Kidney (tissue), 14 donors: ENCODE data around the gene REEP1. TPM values are rescaled to one million over a fixed set of nuclear protein-coding genes. Genes with fewer than 3 reads are reported as not detected.
A peak's percentile ranks its signal among the peaks of the same experiment; 100 is the strongest.

Experiments used
- DNase-seq, 5 donors: peaks; one replicate each; pipeline ENCODE4 v3.0.0-alpha.2; 2013 to 2020
- FAIRE-seq: peaks from 2 replicates; lab custom pipeline; 2012; peaks lifted over from hg19 to GRCh38; lab: Jason Lieb, UNC
- H3K27ac ChIP-seq, 2 donors: one replicate each; pipeline ENCODE4 v1.7.0; 2013; ENCODE audit warnings: low read depth in 2 of 2, low read length in 2 of 2, inconsistent platforms in 1 of 2
- H3K27me3 ChIP-seq: one replicate; pipeline ENCODE4 v1.7.1; 2013; ENCODE audit warnings: low read length, inconsistent platforms; ENCODE audit not compliant: control insufficient read depth, insufficient read depth
- H3K36me3 ChIP-seq, 3 donors: one replicate each; pipeline versions ENCODE4 v1.7.0 to v1.7.1; 2013; ENCODE audit warnings: low read length in 3 of 3, control low read depth in 1 of 3, inconsistent platforms in 1 of 3; ENCODE audit not compliant: insufficient read depth in 3 of 3, control insufficient read depth in 2 of 3
- H3K4me1 ChIP-seq, 3 donors: one replicate each; pipeline versions ENCODE4 v1.7.0 to v1.7.1; 2013; ENCODE audit warnings: low read length in 3 of 3, inconsistent platforms in 1 of 3, low read depth in 1 of 3; ENCODE audit not compliant: control insufficient read depth in 2 of 3, insufficient read depth in 2 of 3
- H3K4me3 ChIP-seq, 3 donors: one replicate each; pipeline versions ENCODE4 v1.7.0 to v1.8.1; 2013; ENCODE audit warnings: low read length in 3 of 3, control low read depth in 1 of 3, inconsistent platforms in 1 of 3
- H3K9ac ChIP-seq, 3 donors: one replicate each; pipeline versions ENCODE4 v1.7.0 to v1.7.1; 2013; ENCODE audit warnings: low read length in 3 of 3, control low read depth in 1 of 3, inconsistent platforms in 1 of 3
- H3K9me3 ChIP-seq, 3 donors: one replicate each; pipeline versions ENCODE4 v1.7.0 to v1.7.1; 2013; ENCODE audit warnings: low read length in 3 of 3, control low read depth in 1 of 3, inconsistent platforms in 1 of 3; ENCODE audit not compliant: control insufficient read depth in 2 of 3, insufficient read depth in 1 of 3
- intact Hi-C: fragments of 100-400 bp; cut with DNase I; formaldehyde crosslinking; loops from one replicate; pipeline ENCODE4 v1.11.1; 2022
- polyA plus RNA-seq: library from polyadenylated mRNA; stranded (reverse); fragments of 350-450 nt; fragmentation: Illumina TruSeq; extraction: RNeasy Lipid Tissue Mini Kit (QIAGEN cat#74804); gene quantifications from one replicate; pipeline ENCODE4 v1.2.3, GENCODE V29; 2014; ENCODE audit warnings: low read depth, low replicate concordance; ENCODE audit not compliant: insufficient read depth
- total RNA-seq: library from RNA; stranded (reverse); fragmentation: NEBNext Ultra II Directional; extraction: Animal tissue kit (Norgen Biotek cat#: 25700); gene quantifications from one replicate; pipeline ENCODE4 v1.2.1, GENCODE V29; 2021
- TF ChIP-seq, protein P1 (sequence below): IDR thresholded peaks from 3 replicates; pipeline ENCODE4 v1.5.1; 2012; ENCODE audit warnings: mild to moderate bottlenecking, moderate library complexity, borderline replicate concordance; ENCODE audit not compliant: insufficient read depth; ENCODE audit errors: extremely low read depth
- donor health status: control.
- donor health status: control.
- donor health status: control.
- donor health status: control.
- donor health status: control.
- donor health status: DM: yes; HTN: yes; CAD: no.
- donor health status: Normal renal cell carcinoma (clear cell type).

The REEP1 gene
- total and polyA plus RNA-seq, 2 donors from 2014 or later, result 3.3 to 4.3 TPM

DNA sequence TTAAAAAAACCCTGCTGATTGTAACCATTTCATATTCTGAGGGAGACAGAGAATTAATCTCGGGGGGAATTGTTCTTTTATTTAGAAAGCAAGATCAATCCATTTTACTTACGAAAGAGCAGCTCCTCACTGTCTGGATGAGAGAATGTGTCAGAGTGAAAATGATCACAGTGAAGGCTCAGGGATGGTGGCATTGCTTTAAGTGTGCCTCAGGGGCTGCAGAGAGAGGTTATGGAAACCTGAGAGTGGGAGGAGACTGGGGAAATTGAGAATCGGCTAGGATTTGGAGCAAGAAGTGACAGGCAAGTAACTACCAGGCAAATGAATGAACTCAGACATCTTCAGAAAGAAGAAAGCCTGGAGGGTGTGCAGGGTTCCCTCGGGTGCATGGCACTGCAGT, 104.0 kb downstream of the REEP1 start:
- Histone ChIP-seq H3K9ac (no peak overlapping the region), H3K4me1 (no peaks in the 10 kb centered on the region), H3K9me3 (no peaks in the 10 kb centered on the region), H3K36me3 (no peaks in the 10 kb centered on the region), H3K4me3 (no peak overlapping the region), H3K27ac (no peak overlapping the region), H3K27me3 (no peaks in the 10 kb centered on the region)
- TF ChIP-seq, protein P1, sequence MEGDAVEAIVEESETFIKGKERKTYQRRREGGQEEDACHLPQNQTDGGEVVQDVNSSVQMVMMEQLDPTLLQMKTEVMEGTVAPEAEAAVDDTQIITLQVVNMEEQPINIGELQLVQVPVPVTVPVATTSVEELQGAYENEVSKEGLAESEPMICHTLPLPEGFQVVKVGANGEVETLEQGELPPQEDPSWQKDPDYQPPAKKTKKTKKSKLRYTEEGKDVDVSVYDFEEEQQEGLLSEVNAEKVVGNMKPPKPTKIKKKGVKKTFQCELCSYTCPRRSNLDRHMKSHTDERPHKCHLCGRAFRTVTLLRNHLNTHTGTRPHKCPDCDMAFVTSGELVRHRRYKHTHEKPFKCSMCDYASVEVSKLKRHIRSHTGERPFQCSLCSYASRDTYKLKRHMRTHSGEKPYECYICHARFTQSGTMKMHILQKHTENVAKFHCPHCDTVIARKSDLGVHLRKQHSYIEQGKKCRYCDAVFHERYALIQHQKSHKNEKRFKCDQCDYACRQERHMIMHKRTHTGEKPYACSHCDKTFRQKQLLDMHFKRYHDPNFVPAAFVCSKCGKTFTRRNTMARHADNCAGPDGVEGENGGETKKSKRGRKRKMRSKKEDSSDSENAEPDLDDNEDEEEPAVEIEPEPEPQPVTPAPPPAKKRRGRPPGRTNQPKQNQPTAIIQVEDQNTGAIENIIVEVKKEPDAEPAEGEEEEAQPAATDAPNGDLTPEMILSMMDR, result no peak
- FAIRE-seq, result no peak
- peak in 2 of 5 donors; percentile 33 to 35 for DNase-seq
- intact Hi-C loops, result no loop called here

DNA sequence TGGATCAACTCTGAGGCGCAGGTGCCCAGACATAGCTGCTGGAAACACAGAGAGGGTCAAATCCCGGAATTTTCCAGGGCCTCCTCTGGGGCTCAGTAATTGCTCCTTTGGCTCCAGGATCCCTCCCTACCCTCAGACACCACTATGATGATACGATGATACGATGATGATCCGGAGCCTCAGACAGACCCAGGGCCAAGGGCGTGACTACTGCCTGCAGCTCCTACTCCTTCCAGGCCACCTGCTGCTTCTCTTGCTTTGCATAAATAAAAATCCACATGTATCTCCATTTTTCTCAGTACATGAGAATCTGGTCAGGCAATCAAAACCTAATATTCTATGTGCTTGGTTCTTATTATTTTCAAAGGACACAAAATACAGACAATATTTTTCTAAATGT, 104.5 kb downstream of the REEP1 start:
- Histone ChIP-seq H3K27me3 (no peaks in the 10 kb centered on the region), H3K9ac (no peak overlapping the region), H3K36me3 (no peaks in the 10 kb centered on the region), H3K9me3 (no peaks in the 10 kb centered on the region), H3K4me1 (no peaks in the 10 kb centered on the region), H3K4me3 (no peak overlapping the region), H3K27ac (no peak overlapping the region)
- no peak for FAIRE-seq
- no peak for DNase-seq
- TF ChIP-seq, protein P1, result no peak
- intact Hi-C loops, result no loop called here

DNA sequence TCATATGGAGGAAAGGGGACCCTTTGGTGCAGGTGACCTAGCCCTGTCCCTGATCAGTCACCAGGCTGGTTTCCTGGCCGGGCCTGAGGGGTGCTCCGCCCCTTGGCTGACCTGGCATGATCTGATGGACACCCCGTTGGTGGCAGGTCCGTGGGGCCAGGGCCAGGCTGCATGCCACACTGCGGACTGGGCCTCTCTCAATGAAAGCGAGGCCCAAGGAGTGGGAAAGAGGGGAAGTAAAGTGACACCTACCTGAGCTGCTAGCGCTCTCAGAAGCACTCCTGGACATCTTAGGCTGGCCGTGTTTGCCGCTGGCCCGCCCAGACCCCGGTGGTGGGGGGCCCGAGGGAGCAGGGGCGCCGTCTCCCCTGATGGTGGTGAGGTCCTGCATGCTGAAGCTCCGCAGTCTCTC, 105.0 kb downstream of the REEP1 start:
- Histone ChIP-seq H3K9me3 (no peaks in the 10 kb centered on the region), H3K9ac (no peak overlapping the region), H3K27me3 (no peaks in the 10 kb centered on the region), H3K27ac (no peak overlapping the region), H3K4me3 (no peak overlapping the region), H3K4me1 (no peaks in the 10 kb centered on the region), H3K36me3 (no peaks in the 10 kb centered on the region)
- TF ChIP-seq, protein P1, result no peak
- DNase-seq (no peak), FAIRE-seq (no peak)
- intact Hi-C loops, result no loop called here
